A673 (cell line): ENCODE results near the gene RALB.

Experiments
- CTCF ChIP-seq: fragments of 300-800, 200-600 bp; sonication (generic); conservative IDR thresholded peaks from 2 replicates; pipeline ENCODE4 v1.5.1; 2017; ENCODE audit warnings: low read depth, mild to moderate bottlenecking, antibody characterized with exemption, low read length, moderate library complexity, mixed read lengths
- EZH2 ChIP-seq: fragments of 200-600 bp; sonication (generic); IDR thresholded peaks from 2 replicates; pipeline ENCODE4 v1.6.1; 2017; ENCODE audit warnings: borderline replicate concordance, low read depth, mild to moderate bottlenecking, mixed read lengths, antibody characterized with exemption, low read length; ENCODE audit not compliant: poor library complexity, severe bottlenecking

GRCh38 chr2:120293096-120294007 is 40.7 kb downstream of the RALB start:
- TF ChIP-seq EZH2 (no peak), CTCF (no peak)
